Loucy (cell line): ENCODE measurements around the gene NAGPA.

Experiments used
- EZH2phosphoT487 ChIP-seq: fragments of 200-600 bp; IDR thresholded peaks from 2 replicates; pipeline ENCODE4 v1.6.1; 2018; ENCODE audit warnings: antibody characterized with exemption, mild to moderate bottlenecking, moderate library complexity, borderline replicate concordance
- TF ChIP-seq, protein P1 (sequence below): fragments of 200-600 bp; sonication (generic); conservative IDR thresholded peaks from 2 replicates; pipeline ENCODE4 v1.5.1; 2014; ENCODE audit warnings: mild to moderate bottlenecking, antibody characterized with exemption, low read length

DNA sequence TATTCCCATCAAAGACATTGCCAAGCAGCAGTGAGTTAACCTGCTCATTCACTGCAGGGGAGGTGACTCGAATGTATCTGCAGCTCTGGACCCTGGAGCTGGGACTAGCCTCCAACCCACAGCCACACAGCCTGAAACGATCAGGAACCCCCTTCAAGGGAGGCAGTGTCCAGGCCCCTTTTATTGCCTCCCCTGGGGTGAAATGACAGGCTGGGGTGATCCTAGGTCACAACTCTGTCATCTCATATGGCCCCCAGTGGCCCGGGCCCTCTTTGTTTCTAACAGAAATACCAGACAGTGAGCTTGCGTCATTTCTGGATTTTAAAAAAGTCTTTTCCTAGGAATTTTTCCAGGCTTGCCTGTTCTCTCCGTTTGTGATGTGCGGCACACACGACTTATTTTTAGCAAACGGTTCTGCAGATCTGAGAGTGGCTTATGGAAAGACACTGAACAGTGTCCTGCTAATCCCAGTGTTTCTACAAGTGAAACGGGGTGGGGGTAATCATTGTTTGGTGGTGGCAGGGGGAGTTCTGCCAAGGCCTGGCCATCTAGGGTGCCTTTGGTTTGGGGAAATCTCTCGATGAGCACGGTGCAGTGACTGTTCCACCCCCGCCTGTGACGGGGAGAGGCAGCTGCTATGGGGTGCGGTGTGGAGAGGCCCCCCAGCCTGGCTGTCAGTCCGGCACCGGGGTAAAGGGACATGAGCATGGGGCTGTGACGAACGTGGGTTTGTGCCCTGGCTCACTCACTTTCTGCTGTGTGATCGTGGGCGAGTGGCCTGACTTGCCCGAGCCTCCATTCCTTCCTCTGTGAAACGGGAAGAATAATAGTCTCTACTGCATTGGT lies 27.2 kb downstream of the NAGPA start:
- TF ChIP-seq, protein P1, sequence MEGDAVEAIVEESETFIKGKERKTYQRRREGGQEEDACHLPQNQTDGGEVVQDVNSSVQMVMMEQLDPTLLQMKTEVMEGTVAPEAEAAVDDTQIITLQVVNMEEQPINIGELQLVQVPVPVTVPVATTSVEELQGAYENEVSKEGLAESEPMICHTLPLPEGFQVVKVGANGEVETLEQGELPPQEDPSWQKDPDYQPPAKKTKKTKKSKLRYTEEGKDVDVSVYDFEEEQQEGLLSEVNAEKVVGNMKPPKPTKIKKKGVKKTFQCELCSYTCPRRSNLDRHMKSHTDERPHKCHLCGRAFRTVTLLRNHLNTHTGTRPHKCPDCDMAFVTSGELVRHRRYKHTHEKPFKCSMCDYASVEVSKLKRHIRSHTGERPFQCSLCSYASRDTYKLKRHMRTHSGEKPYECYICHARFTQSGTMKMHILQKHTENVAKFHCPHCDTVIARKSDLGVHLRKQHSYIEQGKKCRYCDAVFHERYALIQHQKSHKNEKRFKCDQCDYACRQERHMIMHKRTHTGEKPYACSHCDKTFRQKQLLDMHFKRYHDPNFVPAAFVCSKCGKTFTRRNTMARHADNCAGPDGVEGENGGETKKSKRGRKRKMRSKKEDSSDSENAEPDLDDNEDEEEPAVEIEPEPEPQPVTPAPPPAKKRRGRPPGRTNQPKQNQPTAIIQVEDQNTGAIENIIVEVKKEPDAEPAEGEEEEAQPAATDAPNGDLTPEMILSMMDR: no peak
- TF ChIP-seq EZH2phosphoT487: no peak
